ENCODE results near the gene UCK1. TPM values are rescaled to one million over a fixed set of nuclear protein-coding genes. Genes with fewer than 3 reads are reported as not detected.
"Not testable (repeated sequence)": the region's sequence is repeated elsewhere in the genome, so short reads cannot be mapped to it uniquely, and the experiment has no call there.

UCK1 gene
- total RNA-seq, 1 donor from 2014 or later = 27.9 TPM

- peaks cover 9% of the 10 kb centered on the region for H3K36me3 Mint-ChIP-seq (ENCODE audit: low read depth)
- no peak overlapping the region for H3K4me3 Mint-ChIP-seq
- no peak for DNase-seq
- no peaks in the 10 kb centered on the region for H3K27me3 Mint-ChIP-seq
- no peaks in the 10 kb centered on the region for H3K9me3 Mint-ChIP-seq
- no peak overlapping the region for H3K27ac Mint-ChIP-seq
- intact Hi-C loops (cut with micrococcal nuclease) = no loop called here
- no peaks in the 10 kb centered on the region for H3K4me1 Mint-ChIP-seq
These were observed 31.2 kb upstream of the UCK1 start for GRCh38 chr9:131562032-131562959.

- no peak overlapping the region for H3K27ac Mint-ChIP-seq
- H3K9me3 Mint-ChIP-seq = no peaks in the 10 kb centered on the region
- DNase-seq = no peak
- peaks cover 17% of the 10 kb centered on the region for H3K27me3 Mint-ChIP-seq
- H3K4me1 Mint-ChIP-seq = peaks cover 2% of the 10 kb centered on the region
- H3K4me3 Mint-ChIP-seq = no peak overlapping the region
- H3K36me3 Mint-ChIP-seq (ENCODE audit: low read depth) = peaks cover 11% of the 10 kb centered on the region
- intact Hi-C loops (cut with micrococcal nuclease) = no loop called here
These were observed 28.4 kb upstream of the UCK1 start for GRCh38 chr9:131559421-131560000.

GRCh38 chr9:131557855-131558548 is 26.9 kb upstream of the UCK1 start:
- peaks cover 29% of the 10 kb centered on the region for H3K27me3 Mint-ChIP-seq
- no peak overlapping the region for H3K27ac Mint-ChIP-seq
- intact Hi-C loops (cut with micrococcal nuclease) = no loop called here
- no peaks in the 10 kb centered on the region for H3K9me3 Mint-ChIP-seq
- H3K4me1 Mint-ChIP-seq = peaks cover 2% of the 10 kb centered on the region
- DNase-seq = no peak
- no peak overlapping the region for H3K4me3 Mint-ChIP-seq
- H3K36me3 Mint-ChIP-seq (ENCODE audit: low read depth) = peaks cover 10% of the 10 kb centered on the region

GRCh38 chr9:131555841-131556673 is 25.0 kb upstream of the UCK1 start:
- Mint-ChIP-seq H3K27ac (no peak overlapping the region), H3K4me3 (no peak overlapping the region), H3K9me3 (no peaks in the 10 kb centered on the region), H3K36me3 (ENCODE audit: low read depth) (peaks cover 8% of the 10 kb centered on the region), H3K4me1 (peaks cover 2% of the 10 kb centered on the region), H3K27me3 (peaks cover 40% of the 10 kb centered on the region)
- intact Hi-C loops (cut with micrococcal nuclease) = no loop called here
- DNase-seq = no peak

GRCh38 chr9:131554843-131555351 is 23.8 kb upstream of the UCK1 start:
- Mint-ChIP-seq H3K9me3 (no peaks in the 10 kb centered on the region), H3K4me3 (no peak overlapping the region), H3K27ac (no peak overlapping the region), H3K4me1 (peaks cover 2% of the 10 kb centered on the region), H3K27me3 (peaks cover 47% of the 10 kb centered on the region), H3K36me3 (ENCODE audit: low read depth) (peaks cover 8% of the 10 kb centered on the region)
- intact Hi-C loops (cut with micrococcal nuclease) = no loop called here
- no peak for DNase-seq

GRCh38 chr9:131554087-131554842 is 23.2 kb upstream of the UCK1 start:
- intact Hi-C loops (cut with micrococcal nuclease) = no loop called here
- peaks cover 54% of the 10 kb centered on the region for H3K27me3 Mint-ChIP-seq
- H3K9me3 Mint-ChIP-seq = no peaks in the 10 kb centered on the region
- peaks cover 2% of the 10 kb centered on the region for H3K4me1 Mint-ChIP-seq
- peaks cover 6% of the 10 kb centered on the region for H3K36me3 Mint-ChIP-seq (ENCODE audit: low read depth)
- no peak overlapping the region for H3K4me3 Mint-ChIP-seq
- H3K27ac Mint-ChIP-seq = no peak overlapping the region
- DNase-seq = no peak

GRCh38 chr9:131552030-131552429 is 21.0 kb upstream of the UCK1 start:
- Mint-ChIP-seq H3K27me3 (peaks cover 76% of the 10 kb centered on the region), H3K36me3 (ENCODE audit: low read depth) (peaks cover 8% of the 10 kb centered on the region), H3K4me3 (no peak overlapping the region), H3K27ac (no peak overlapping the region), H3K4me1 (peaks cover 2% of the 10 kb centered on the region), H3K9me3 (no peaks in the 10 kb centered on the region)
- intact Hi-C loops (cut with micrococcal nuclease) = no loop called here
- DNase-seq = no peak

- H3K4me3 Mint-ChIP-seq; H3K36me3 Mint-ChIP-seq (ENCODE audit: low read depth); H3K27ac Mint-ChIP-seq; intact Hi-C loops (cut with micrococcal nuclease); DNase-seq; H3K9me3 Mint-ChIP-seq; H3K4me1 Mint-ChIP-seq: not testable (repeated sequence)
- peaks cover 77% of the 10 kb centered on the region for H3K27me3 Mint-ChIP-seq
These were observed 19.4 kb upstream of the UCK1 start for GRCh38 chr9:131550465-131550864.

GRCh38 chr9:131549186-131549585 is 18.1 kb upstream of the UCK1 start:
- H3K36me3 Mint-ChIP-seq (ENCODE audit: low read depth); H3K9me3 Mint-ChIP-seq; H3K4me1 Mint-ChIP-seq; H3K27ac Mint-ChIP-seq; H3K4me3 Mint-ChIP-seq; intact Hi-C loops (cut with micrococcal nuclease); DNase-seq: not testable (repeated sequence)
- H3K27me3 Mint-ChIP-seq = peaks cover 79% of the 10 kb centered on the region

GRCh38 chr9:131546336-131547084 is 15.4 kb upstream of the UCK1 start:
- peak overlapping the region; percentile 71 for H3K4me3 Mint-ChIP-seq

GRCh38 chr9:131545786-131546335 is 14.8 kb upstream of the UCK1 start:
- Mint-ChIP-seq H3K4me3 (peak overlapping the region; percentile 48), H3K27ac (no peak overlapping the region), H3K9me3 (peaks cover 13% of the 10 kb centered on the region), H3K27me3 (peaks cover 66% of the 10 kb centered on the region), H3K4me1 (peaks cover 2% of the 10 kb centered on the region), H3K36me3 (ENCODE audit: low read depth) (peaks cover 9% of the 10 kb centered on the region)
- DNase-seq = no peak
- intact Hi-C loops (cut with micrococcal nuclease) = no loop called here

More at GRCh38 chr9:131546336-131547084, 15.4 kb upstream of the UCK1 start:
- peaks cover 2% of the 10 kb centered on the region for H3K4me1 Mint-ChIP-seq
- intact Hi-C loops (cut with micrococcal nuclease) = no loop called here
- H3K9me3 Mint-ChIP-seq = peaks cover 13% of the 10 kb centered on the region
- H3K36me3 Mint-ChIP-seq (ENCODE audit: low read depth) = peaks cover 9% of the 10 kb centered on the region
- no peak for DNase-seq
- no peak overlapping the region for H3K27ac Mint-ChIP-seq
- H3K27me3 Mint-ChIP-seq = peaks cover 69% of the 10 kb centered on the region

Data from activated CD4-positive, alpha-beta T cell treated with anti-CD3 and anti-CD28 coated beads, Interleukin-2, amount 10 ng/mL, durations not matched to agents 24 days and 14 days (primary cell).